NB4 (cell line): ENCODE measurements around the gene TUBA3D.
"Not testable (repeated sequence)": the region's sequence is repeated elsewhere in the genome, so short reads cannot be mapped to it uniquely, and the experiment has no call there.

Source experiments
- POLR2A ChIP-seq: IDR thresholded peaks from 2 replicates; pipeline ENCODE4 v1.6.1; 2011; ENCODE audit warnings: mild to moderate bottlenecking; ENCODE audit not compliant: insufficient read length; ENCODE audit errors: extremely low read depth
- TF ChIP-seq, protein P1 (sequence below): IDR thresholded peaks from 2 replicates; pipeline ENCODE4 v1.6.1; 2011; ENCODE audit warnings: low read depth, low read length
- TF ChIP-seq, protein P2 (sequence below): IDR thresholded peaks from one replicate; pipeline ENCODE4 v1.5.1; 2012; ENCODE audit warnings: low read depth, low read length

DNA sequence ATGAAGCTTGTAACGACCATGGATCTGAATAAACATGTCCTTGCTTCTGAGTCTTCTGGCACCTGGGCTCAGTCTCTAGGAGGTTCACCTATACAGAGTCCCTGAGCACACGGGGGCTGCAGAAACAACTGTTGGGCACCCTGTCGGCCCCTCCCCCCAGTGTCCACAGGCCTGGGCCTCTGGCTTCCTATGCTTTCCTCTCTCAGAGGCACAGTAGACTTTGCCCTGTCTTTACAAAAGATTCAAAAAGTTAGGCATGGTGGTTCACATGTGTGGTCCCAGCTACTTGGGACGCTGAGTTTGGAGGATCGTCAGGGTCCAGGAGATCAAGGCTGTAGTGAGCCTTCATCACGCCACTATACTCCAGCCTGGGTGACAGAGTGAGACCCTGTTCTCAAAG lies 45.6 kb downstream of the TUBA3D start:
- TF ChIP-seq, protein P1, sequence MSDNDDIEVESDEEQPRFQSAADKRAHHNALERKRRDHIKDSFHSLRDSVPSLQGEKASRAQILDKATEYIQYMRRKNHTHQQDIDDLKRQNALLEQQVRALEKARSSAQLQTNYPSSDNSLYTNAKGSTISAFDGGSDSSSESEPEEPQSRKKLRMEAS = not testable (repeated sequence)
- TF ChIP-seq POLR2A = not testable (repeated sequence)
- TF ChIP-seq, protein P2, sequence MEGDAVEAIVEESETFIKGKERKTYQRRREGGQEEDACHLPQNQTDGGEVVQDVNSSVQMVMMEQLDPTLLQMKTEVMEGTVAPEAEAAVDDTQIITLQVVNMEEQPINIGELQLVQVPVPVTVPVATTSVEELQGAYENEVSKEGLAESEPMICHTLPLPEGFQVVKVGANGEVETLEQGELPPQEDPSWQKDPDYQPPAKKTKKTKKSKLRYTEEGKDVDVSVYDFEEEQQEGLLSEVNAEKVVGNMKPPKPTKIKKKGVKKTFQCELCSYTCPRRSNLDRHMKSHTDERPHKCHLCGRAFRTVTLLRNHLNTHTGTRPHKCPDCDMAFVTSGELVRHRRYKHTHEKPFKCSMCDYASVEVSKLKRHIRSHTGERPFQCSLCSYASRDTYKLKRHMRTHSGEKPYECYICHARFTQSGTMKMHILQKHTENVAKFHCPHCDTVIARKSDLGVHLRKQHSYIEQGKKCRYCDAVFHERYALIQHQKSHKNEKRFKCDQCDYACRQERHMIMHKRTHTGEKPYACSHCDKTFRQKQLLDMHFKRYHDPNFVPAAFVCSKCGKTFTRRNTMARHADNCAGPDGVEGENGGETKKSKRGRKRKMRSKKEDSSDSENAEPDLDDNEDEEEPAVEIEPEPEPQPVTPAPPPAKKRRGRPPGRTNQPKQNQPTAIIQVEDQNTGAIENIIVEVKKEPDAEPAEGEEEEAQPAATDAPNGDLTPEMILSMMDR = not testable (repeated sequence)
